ENCODE measurements around the gene SKIC8.

DNA sequence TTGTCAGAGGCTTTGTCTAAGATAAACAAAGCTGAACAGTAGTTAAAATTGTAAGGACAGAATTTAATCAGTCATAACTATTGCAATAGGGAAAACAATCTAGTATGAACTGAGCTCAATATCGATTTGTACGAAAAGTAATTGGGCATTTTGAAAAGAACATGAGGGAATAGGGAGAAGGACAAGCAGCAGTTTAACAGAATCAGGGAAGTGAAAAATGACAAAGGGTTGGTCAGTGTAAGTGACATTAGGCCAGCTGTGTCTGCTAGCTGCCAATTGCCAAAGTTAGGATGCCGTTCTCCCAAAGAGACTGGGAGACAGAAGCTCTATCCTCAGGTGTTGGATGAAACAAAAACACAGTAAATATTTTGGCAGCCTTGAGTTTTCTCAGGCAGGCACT lies 38.3 kb downstream of the SKIC8 start:
- TF ChIP-seq, protein P1, sequence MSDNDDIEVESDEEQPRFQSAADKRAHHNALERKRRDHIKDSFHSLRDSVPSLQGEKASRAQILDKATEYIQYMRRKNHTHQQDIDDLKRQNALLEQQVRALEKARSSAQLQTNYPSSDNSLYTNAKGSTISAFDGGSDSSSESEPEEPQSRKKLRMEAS (IDR thresholded peaks at IDR 0.05) = no peak
- TF ChIP-seq NFIC (IDR thresholded peaks at IDR 0.05) (no peak), FOXM1 (IDR thresholded peaks at IDR 0.05; ENCODE audit: borderline replicate concordance, low read depth) (no peak), EP300 (IDR thresholded peaks at IDR 0.05; ENCODE audit: borderline replicate concordance) (no peak), YY1 (IDR thresholded peaks at IDR 0.05; ENCODE audit: low read depth) (no peak), CEBPB (IDR thresholded peaks at IDR 0.05) (no peak), RAD21 (IDR thresholded peaks at IDR 0.05; ENCODE audit: low read depth) (no peak)
- TF ChIP-seq, protein P2, sequence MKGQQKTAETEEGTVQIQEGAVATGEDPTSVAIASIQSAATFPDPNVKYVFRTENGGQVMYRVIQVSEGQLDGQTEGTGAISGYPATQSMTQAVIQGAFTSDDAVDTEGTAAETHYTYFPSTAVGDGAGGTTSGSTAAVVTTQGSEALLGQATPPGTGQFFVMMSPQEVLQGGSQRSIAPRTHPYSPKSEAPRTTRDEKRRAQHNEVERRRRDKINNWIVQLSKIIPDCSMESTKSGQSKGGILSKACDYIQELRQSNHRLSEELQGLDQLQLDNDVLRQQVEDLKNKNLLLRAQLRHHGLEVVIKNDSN (IDR thresholded peaks at IDR 0.05) = no peak
- TF ChIP-seq, protein P3, sequence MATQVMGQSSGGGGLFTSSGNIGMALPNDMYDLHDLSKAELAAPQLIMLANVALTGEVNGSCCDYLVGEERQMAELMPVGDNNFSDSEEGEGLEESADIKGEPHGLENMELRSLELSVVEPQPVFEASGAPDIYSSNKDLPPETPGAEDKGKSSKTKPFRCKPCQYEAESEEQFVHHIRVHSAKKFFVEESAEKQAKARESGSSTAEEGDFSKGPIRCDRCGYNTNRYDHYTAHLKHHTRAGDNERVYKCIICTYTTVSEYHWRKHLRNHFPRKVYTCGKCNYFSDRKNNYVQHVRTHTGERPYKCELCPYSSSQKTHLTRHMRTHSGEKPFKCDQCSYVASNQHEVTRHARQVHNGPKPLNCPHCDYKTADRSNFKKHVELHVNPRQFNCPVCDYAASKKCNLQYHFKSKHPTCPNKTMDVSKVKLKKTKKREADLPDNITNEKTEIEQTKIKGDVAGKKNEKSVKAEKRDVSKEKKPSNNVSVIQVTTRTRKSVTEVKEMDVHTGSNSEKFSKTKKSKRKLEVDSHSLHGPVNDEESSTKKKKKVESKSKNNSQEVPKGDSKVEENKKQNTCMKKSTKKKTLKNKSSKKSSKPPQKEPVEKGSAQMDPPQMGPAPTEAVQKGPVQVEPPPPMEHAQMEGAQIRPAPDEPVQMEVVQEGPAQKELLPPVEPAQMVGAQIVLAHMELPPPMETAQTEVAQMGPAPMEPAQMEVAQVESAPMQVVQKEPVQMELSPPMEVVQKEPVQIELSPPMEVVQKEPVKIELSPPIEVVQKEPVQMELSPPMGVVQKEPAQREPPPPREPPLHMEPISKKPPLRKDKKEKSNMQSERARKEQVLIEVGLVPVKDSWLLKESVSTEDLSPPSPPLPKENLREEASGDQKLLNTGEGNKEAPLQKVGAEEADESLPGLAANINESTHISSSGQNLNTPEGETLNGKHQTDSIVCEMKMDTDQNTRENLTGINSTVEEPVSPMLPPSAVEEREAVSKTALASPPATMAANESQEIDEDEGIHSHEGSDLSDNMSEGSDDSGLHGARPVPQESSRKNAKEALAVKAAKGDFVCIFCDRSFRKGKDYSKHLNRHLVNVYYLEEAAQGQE (IDR thresholded peaks at IDR 0.05; ENCODE audit: low read depth) = no peak

Measured in Ishikawa (cell line).